Left lobe of liver (tissue), 2 donors: ENCODE data around the gene ALK. TPM values are rescaled to one million over a fixed set of nuclear protein-coding genes. Genes with fewer than 3 reads are reported as not detected.
A peak's percentile ranks its signal among the peaks of the same experiment; 100 is the strongest.

Experiments used
- ATAC-seq: fragments of 200-7000 bp; cut with Tn5 transposase; one replicate; pipeline ENCODE4 v1.9.1; 2020; ENCODE audit warnings: mild to moderate bottlenecking, moderate library complexity
- DNase-seq: peaks from one replicate; pipeline ENCODE4 v3.0.0-alpha.2; 2020; ENCODE audit warnings: low spot score
- total RNA-seq: library from RNA; stranded (reverse); gene quantifications from one replicate; pipeline ENCODE4 v1.2.1, GENCODE V29; 2021
- donor health status: DM: no; HTN: no; CAD: no; lungs with moderate emphysema.
- donor health status: DM: no; HTN: yes; CAD: no.

ALK gene
- total RNA-seq, 1 donor from 2014 or later: not detected

GRCh38 chr2:29305762-29306161 lies 615.6 kb downstream of the ALK start:
- DNase-seq (no peak), ATAC-seq (no peak)

- ATAC-seq: no peak
- no peak for DNase-seq
Measured at GRCh38 chr2:29304399-29305060, 616.9 kb downstream of the ALK start.

DNA sequence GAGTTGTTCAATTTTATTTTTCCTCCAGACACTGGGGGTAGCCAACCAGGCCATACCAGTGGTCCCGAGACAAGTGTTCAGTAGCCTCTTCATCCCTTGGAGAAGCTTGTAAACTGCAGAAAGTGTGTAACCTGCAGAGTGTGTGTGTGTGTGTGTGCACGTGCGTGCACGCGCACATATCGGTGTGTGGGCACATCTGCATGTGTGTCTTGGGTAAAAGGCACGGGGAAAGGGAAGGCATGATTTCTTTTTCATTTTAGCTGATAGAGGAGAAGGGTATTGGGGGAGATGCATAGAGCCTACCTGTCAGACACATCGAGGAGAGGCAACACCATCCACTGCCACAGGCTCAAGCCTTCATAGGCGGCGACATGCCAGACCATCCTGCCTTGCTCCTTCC lies 624.8 kb downstream of the ALK start:
- no peak for DNase-seq
- no peak for ATAC-seq

- DNase-seq: no peak
- peak; percentile 59 for ATAC-seq
Measured at GRCh38 chr2:29295845-29296244, 625.5 kb downstream of the ALK start.

- ATAC-seq: peak; percentile 75
- no peak for DNase-seq
Measured at GRCh38 chr2:29293830-29294438, 627.5 kb downstream of the ALK start.

DNA sequence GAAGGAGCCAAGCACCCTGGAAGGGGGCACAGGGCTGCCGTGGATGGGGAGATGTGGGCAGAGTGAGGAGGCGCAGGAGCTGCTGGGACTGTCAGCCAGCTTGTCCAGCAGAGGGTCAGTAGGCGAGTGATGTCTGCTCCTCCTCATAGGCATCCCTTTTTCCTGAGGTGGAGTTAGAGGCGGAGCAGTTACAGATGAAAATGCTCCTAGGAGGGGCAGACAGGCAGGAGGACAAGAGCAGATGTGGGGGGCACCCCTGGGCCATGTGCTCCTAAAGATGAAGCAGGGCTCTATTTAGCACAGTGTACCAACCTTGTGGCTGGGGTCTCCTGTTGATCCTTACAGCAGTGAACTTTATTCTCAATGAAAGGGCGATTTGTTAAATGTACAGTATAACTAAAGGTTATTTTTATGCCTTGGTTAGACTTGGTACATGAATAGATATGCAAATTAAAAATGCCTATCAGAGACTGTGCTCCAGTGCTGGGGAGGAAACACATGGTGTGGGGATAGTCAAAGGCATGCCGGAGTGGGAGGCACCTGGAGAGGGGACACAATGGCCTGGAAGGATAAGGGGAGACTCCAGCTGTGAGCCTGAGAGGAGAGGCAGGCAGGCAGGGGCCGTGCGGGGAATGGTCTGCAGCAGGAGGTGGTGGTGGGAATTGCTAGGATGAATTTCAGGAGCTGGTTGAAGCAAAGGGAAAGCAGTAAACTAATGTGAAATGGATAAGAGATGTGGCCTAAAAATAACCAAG lies 630.9 kb downstream of the ALK start:
- ATAC-seq (no peak), DNase-seq (no peak)

DNA sequence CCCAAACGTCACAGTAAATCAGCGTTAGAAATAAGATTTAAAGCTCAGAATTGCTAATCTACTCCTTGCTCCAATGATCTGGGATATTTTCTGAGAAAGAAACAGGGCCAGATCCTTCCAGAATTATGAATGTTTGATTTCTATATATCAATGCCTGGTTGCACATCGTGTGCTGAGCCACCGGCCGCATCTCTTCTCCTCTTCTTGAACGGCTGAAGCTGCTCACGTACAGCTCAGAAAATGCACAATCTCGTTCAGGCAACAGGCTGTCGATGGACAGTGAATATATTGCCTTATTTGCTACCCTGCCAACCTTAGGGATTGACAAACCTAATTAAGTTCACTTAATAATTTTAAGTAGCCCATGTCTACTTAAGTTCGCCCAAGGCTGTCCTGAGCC lies 636.7 kb downstream of the ALK start:
- no peak for DNase-seq
- ATAC-seq: no peak

GRCh38 chr2:29281916-29282247 lies 639.5 kb downstream of the ALK start:
- ATAC-seq (no peak), DNase-seq (no peak)

- no peak for DNase-seq
- no peak for ATAC-seq
Measured at GRCh38 chr2:29281086-29281915, 640.1 kb downstream of the ALK start.

DNA sequence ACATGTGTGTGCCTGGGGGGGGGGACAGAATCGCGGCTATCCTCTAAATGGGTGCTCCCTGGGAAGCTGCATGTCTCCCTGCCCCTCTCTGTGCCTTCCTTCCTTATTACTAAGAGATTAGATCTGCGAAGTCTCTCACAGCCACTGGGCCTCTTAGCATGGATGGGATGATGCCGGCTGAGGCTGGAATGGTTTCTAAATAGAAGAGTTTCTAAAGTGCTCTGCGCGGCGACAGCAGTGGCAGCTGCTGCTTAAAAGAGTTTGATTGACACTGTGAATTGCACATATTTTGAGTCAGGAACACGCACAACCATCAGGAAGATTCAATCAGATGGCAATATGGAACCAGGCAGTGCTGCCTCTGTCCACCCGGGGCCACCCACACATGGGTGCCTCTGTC lies 642.4 kb downstream of the ALK start:
- no peak for ATAC-seq

DNA sequence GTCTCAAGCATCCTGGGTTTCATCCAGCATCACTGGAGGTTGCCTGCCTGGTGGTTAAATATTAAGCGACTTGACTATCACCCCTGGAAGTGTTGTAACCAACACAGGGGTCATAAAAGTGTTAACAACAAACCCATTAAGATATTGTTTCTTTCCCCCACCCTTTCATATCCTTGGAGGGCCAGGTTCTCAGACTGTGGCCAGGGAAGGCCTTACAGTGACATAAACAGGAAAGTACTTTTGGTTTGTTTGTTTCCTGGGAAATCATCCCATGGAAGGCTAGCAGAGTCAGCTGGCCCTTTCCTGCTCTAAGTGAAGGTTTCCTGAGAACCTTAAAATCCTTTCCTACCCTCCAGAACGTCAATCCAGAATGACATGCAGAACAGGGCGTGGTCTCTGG lies 645.2 kb downstream of the ALK start:
- no peak for DNase-seq
- ATAC-seq: no peak

More for the DNA sequence above, 642.4 kb downstream of the ALK start:
- DNase-seq: no peak

GRCh38 chr2:29275186-29275585 lies 646.2 kb downstream of the ALK start:
- ATAC-seq (no peak), DNase-seq (no peak)

DNA sequence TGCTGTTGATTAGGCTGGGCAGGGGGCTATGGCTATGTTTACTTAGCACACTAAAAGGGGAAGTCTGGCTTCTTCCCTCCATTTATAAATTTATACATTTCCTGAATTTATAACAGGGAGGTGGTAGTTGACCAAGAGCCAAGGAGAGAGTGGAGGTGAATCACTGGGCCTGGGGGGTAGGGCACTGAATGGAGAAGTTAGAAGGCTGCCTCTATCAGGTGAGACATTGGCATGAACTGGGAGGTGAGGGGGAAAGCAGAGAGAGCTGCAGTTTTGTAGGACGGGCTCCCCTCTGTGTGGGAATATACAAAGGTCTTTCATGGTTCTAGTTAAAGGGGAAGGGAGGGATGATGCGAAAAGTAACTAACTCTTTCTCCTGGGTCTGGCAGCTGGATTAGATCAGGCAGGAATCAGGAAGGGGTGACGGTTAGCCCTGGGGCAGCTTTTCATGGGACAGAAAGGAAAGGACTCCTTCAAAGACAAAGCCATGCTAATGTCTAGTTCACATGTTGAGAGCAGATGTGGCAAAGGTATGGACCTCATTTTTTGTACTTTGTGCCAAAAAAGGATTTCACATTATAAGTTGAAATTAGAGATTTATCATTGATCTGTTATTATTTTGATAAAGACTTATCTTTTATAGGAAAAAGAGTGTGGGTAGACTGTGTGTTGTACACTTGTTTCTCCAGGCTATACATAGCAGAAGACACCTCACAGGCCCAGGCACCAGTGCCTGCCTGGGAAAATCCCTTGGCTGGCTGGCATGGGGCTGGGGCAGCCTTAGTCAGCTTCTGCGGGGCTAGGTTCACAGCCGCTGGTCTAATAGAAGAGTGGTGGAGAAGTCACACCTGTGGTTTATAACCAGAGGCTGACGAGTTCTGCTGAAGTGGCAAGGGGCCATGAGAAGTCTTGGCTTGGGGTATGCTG lies 647.4 kb downstream of the ALK start:
- ATAC-seq (no peak), DNase-seq (no peak)

GRCh38 chr2:29273004-29273684 lies 648.2 kb downstream of the ALK start:
- ATAC-seq (no peak), DNase-seq (no peak)

DNA sequence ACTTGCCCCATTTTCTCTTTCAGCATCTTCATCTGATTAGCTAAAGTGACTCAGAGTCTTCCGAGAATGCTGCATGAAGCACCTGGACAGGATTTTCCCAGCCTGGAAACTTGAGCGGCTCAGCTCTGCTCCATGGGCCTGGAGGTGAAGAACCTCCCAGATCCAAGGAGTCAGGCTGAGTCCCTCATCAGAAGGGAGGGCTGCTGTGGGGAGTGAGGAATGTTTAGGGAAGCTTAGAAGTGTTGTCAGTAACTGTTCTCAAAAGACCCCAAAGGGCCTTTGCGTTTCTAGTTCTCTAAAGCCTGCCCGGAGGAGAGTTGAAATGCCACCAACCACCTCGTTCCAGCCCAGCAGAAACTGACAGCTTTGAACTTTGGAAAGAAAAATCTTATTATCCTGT lies 649.1 kb downstream of the ALK start:
- ATAC-seq (no peak), DNase-seq (no peak)

- ATAC-seq (no peak), DNase-seq (no peak)
Measured at GRCh38 chr2:29270701-29271121, 650.7 kb downstream of the ALK start.

DNA sequence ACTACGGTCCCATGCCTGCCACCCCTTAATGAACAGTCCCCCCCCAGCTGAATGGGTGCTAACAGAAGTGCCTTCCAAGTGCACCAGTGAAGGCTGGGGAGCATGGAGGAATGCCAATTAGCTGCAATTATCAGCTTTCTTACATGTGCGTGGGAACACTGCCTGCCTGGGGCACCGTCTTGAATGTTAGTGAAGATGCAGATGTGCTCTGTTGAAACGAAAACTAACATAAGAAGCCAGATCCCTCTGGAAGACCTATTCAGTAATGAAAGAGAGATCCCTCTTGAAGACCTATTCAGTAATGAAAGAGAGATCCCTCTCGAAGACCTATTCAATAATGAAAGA lies 651.6 kb downstream of the ALK start:
- ATAC-seq (no peak), DNase-seq (no peak)

GRCh38 chr2:29269095-29269764 lies 652.2 kb downstream of the ALK start:
- ATAC-seq (no peak), DNase-seq (no peak)

- no peak for ATAC-seq
- no peak for DNase-seq
Measured at GRCh38 chr2:29267720-29268119, 653.7 kb downstream of the ALK start.
